Prostate gland (tissue), 2 donors: Measurements from ENCODE around the gene LGALS3.
A peak's percentile ranks its signal among the peaks of the same experiment; 100 is the strongest.

Source experiments
- CTCF ChIP-seq, 4 experiments: fragments of 200-600 bp in 2 of 4; fragments of 450-650 bp in 2 of 4; sonication (generic) in 2 of 4; IDR thresholded peaks; 1 replicate in 3 of 4; 2 replicates in 1 of 4; pipeline ENCODE4 v1.5.1; 2016 to 2019; ENCODE audit warnings: antibody characterized with exemption in 4 of 4, mild to moderate bottlenecking in 2 of 4, moderate library complexity in 2 of 4
- POLR2AphosphoS5 ChIP-seq: sonication (generic); formaldehyde crosslinking; IDR thresholded peaks from one replicate; pipeline ENCODE4 v1.6.1; 2017; ENCODE audit warnings: antibody characterized with exemption

- no peak for TF ChIP-seq CTCF (IDR thresholded peaks at IDR 0.05)
- TF ChIP-seq POLR2AphosphoS5, result peak; percentile 91
These were observed 26.9 kb upstream of the LGALS3 start for GRCh38 chr14:55102141-55102621.
